HG02678 (cell line): Measurements from ENCODE around the gene ADARB2.
A peak's percentile ranks its signal among the peaks of the same experiment; 100 is the strongest.

Source experiments
- ATAC-seq: cut with Tn5 transposase; IDR thresholded peaks from one replicate; pipeline ENCODE4 v1.9.1; 2021; ENCODE audit warnings: mild to moderate bottlenecking, moderate library complexity; ENCODE audit not compliant: unreplicated experiment

ADARB2 gene

GRCh38 chr10:1736144-1736971 lies 967 bp downstream of the ADARB2 start:
- no peak for ATAC-seq

GRCh38 chr10:1735562-1735961 lies 1.8 kb downstream of the ADARB2 start:
- no peak for ATAC-seq

GRCh38 chr10:1734288-1734687 lies 3.0 kb downstream of the ADARB2 start:
- ATAC-seq: no peak

GRCh38 chr10:1733720-1734119 lies 3.6 kb downstream of the ADARB2 start:
- ATAC-seq: no peak

GRCh38 chr10:1732564-1732996 lies 4.7 kb downstream of the ADARB2 start:
- ATAC-seq: no peak

GRCh38 chr10:1731592-1731991 lies 5.7 kb downstream of the ADARB2 start:
- ATAC-seq: no peak

- no peak for ATAC-seq
Measured at GRCh38 chr10:1729751-1730150, 7.6 kb downstream of the ADARB2 start.

- ATAC-seq: no peak
Measured at GRCh38 chr10:1726861-1727260, 10.5 kb downstream of the ADARB2 start.

GRCh38 chr10:1724921-1725488 lies 12.3 kb downstream of the ADARB2 start:
- ATAC-seq: no peak

GRCh38 chr10:1716839-1717238 lies 20.5 kb downstream of the ADARB2 start:
- no peak for ATAC-seq

GRCh38 chr10:1715821-1716220 lies 21.5 kb downstream of the ADARB2 start:
- peak; percentile 54 for ATAC-seq

GRCh38 chr10:1712944-1713671 lies 24.2 kb downstream of the ADARB2 start:
- ATAC-seq: no peak

- ATAC-seq: no peak
Measured at GRCh38 chr10:1712314-1712713, 25.0 kb downstream of the ADARB2 start.

- ATAC-seq: no peak
Measured at GRCh38 chr10:1709161-1709560, 28.2 kb downstream of the ADARB2 start.

- ATAC-seq: no peak
Measured at GRCh38 chr10:1708746-1709145, 28.6 kb downstream of the ADARB2 start.

GRCh38 chr10:1706711-1707110 lies 30.6 kb downstream of the ADARB2 start:
- ATAC-seq: no peak

- no peak for ATAC-seq
Measured at GRCh38 chr10:1706256-1706655, 31.1 kb downstream of the ADARB2 start.

GRCh38 chr10:1698185-1698584 lies 39.1 kb downstream of the ADARB2 start:
- ATAC-seq: no peak

- ATAC-seq: no peak
Measured at GRCh38 chr10:1696106-1696505, 41.2 kb downstream of the ADARB2 start.

- ATAC-seq: no peak
Measured at GRCh38 chr10:1690086-1690485, 47.2 kb downstream of the ADARB2 start.

GRCh38 chr10:1688531-1688930 lies 48.8 kb downstream of the ADARB2 start:
- no peak for ATAC-seq

- no peak for ATAC-seq
Measured at GRCh38 chr10:1687623-1688150, 49.6 kb downstream of the ADARB2 start.
